HEK293 (cell line): Measurements from ENCODE around the gene USP32.

Experiments used
- CTCF ChIA-PET: fragments of 350-600 bp; formaldehyde crosslinking; extraction: SDS; loops from one replicate; lab custom pipeline; 2021; ENCODE audit warnings: antibody characterized with exemption; lab: Yijun Ruan, JAX
- POLR2A ChIA-PET: fragments of 300-600 bp; formaldehyde crosslinking; extraction: SDS; loops from one replicate; lab custom pipeline; 2020; ENCODE audit warnings: antibody characterized with exemption, inconsistent platforms; lab: Yijun Ruan, JAX
- H3K27ac ChIP-seq: fragments of 200-500 bp; sonication (Bioruptor generic); 2 replicates; pipeline ENCODE4 v1.5.1; 2014; ENCODE audit warnings: low read depth, low read length, control low read depth, inconsistent platforms; ENCODE audit errors: extremely low read depth
- H3K36me3 ChIP-seq, 2 experiments: fragments of 200-500 bp in 1 of 2; sonication (Bioruptor generic) in 1 of 2; 1 replicate in 1 of 2; 2 replicates in 1 of 2; pipeline ENCODE4 v1.5.1; 2014 to 2017; ENCODE audit warnings: inconsistent platforms in 2 of 2, low read length in 2 of 2; ENCODE audit not compliant: control insufficient read depth in 2 of 2, insufficient read depth in 1 of 2
- H3K4me1 ChIP-seq: fragments of 200-500 bp; sonication (Bioruptor generic); 2 replicates; pipeline ENCODE4 v1.5.1; 2014; ENCODE audit warnings: mild to moderate bottlenecking, low read length, inconsistent platforms; ENCODE audit not compliant: control insufficient read depth, insufficient read depth
- H3K4me3 ChIP-seq: 2 replicates; pipeline ENCODE4 v1.5.1; 2011; ENCODE audit warnings: low read depth, mild to moderate bottlenecking, control low read depth, low read length, moderate library complexity
- H3K9me3 ChIP-seq: fragments of 200-500 bp; sonication (Bioruptor generic); 2 replicates; pipeline ENCODE4 v1.5.1; 2014; ENCODE audit warnings: low read depth, low read length, inconsistent platforms; ENCODE audit not compliant: control insufficient read depth, insufficient read depth
- GLIS1 ChIP-seq: fragments of 450-650 bp; formaldehyde crosslinking; IDR thresholded peaks from 2 replicates; pipeline ENCODE4 v1.5.1; 2016; ENCODE audit warnings: missing biosample characterization, missing genetic modification characterization
- OSR2 ChIP-seq: fragments of 450-650 bp; formaldehyde crosslinking; IDR thresholded peaks from 2 replicates; pipeline ENCODE4 v1.5.1; 2016; ENCODE audit warnings: missing biosample characterization, missing genetic modification characterization
- PBX3 ChIP-seq: sonication (generic); formaldehyde crosslinking; IDR thresholded peaks from 2 replicates; pipeline ENCODE4 v1.8.1; 2022; ENCODE audit warnings: mild to moderate bottlenecking, moderate library complexity, missing genetic modification reagents
- REPIN1 ChIP-seq: fragments of 450-650 bp; formaldehyde crosslinking; IDR thresholded peaks from 2 replicates; pipeline ENCODE4 v1.5.1; 2017; ENCODE audit warnings: missing biosample characterization, missing genetic modification characterization, low read depth
- SALL2 ChIP-seq: fragments of 450-650 bp; formaldehyde crosslinking; IDR thresholded peaks from 2 replicates; pipeline ENCODE4 v1.5.0; 2017; ENCODE audit warnings: missing biosample characterization, mild to moderate bottlenecking, missing genetic modification characterization, borderline replicate concordance
- SETDB1 ChIP-seq: IDR thresholded peaks from one replicate; pipeline ENCODE4 v1.6.1; 2017; ENCODE audit warnings: mild to moderate bottlenecking, low read length, moderate library complexity, mixed read lengths; ENCODE audit not compliant: insufficient read length
- ZBTB49 ChIP-seq: fragments of 450-650 bp; formaldehyde crosslinking; IDR thresholded peaks from 2 replicates; pipeline ENCODE4 v1.5.1; 2016; ENCODE audit warnings: missing biosample characterization, missing genetic modification characterization, low read depth
- ZFP3 ChIP-seq: fragments of 450-650 bp; formaldehyde crosslinking; IDR thresholded peaks from 2 replicates; pipeline ENCODE4 v1.5.1; 2016; ENCODE audit warnings: low read depth, missing biosample characterization, missing genetic modification characterization
- ZIC2 ChIP-seq: fragments of 450-650 bp; formaldehyde crosslinking; IDR thresholded peaks from 2 replicates; pipeline ENCODE4 v1.5.1; 2016; ENCODE audit warnings: missing biosample characterization, missing genetic modification characterization
- ZNF10 ChIP-seq: fragments of 450-650 bp; formaldehyde crosslinking; IDR thresholded peaks from 2 replicates; pipeline ENCODE4 v1.5.1; 2017; ENCODE audit warnings: missing biosample characterization, missing genetic modification characterization
- ZNF112 ChIP-seq: fragments of 450-650 bp; formaldehyde crosslinking; IDR thresholded peaks from 2 replicates; pipeline ENCODE4 v1.5.0; 2017; ENCODE audit warnings: missing biosample characterization, missing genetic modification characterization
- ZNF24 ChIP-seq: fragments of 450-650 bp; formaldehyde crosslinking; IDR thresholded peaks from 2 replicates; pipeline ENCODE4 v1.5.1; 2016; ENCODE audit warnings: missing biosample characterization, missing genetic modification characterization
- ZNF341 ChIP-seq: fragments of 450-650 bp; formaldehyde crosslinking; IDR thresholded peaks from 2 replicates; pipeline ENCODE4; 2016; ENCODE audit warnings: low read depth, missing biosample characterization, missing genetic modification characterization
- ZNF426 ChIP-seq: fragments of 450-650 bp; formaldehyde crosslinking; IDR thresholded peaks from 2 replicates; pipeline ENCODE4 v1.5.1; 2017; ENCODE audit warnings: missing biosample characterization, missing genetic modification characterization, mild to moderate bottlenecking, inconsistent platforms, moderate library complexity
- ZNF558 ChIP-seq: fragments of 450-650 bp; formaldehyde crosslinking; IDR thresholded peaks from 2 replicates; pipeline ENCODE4 v1.5.1; 2016; ENCODE audit warnings: missing biosample characterization, missing genetic modification characterization
- ZNF600 ChIP-seq: fragments of 450-650 bp; formaldehyde crosslinking; IDR thresholded peaks from 2 replicates; pipeline ENCODE4 v1.5.1; 2016; ENCODE audit warnings: missing biosample characterization, missing genetic modification characterization
- ZNF621 ChIP-seq: fragments of 450-650 bp; formaldehyde crosslinking; IDR thresholded peaks from 2 replicates; pipeline ENCODE4 v1.5.1; 2017; ENCODE audit warnings: missing biosample characterization, missing genetic modification characterization
- ZNF843 ChIP-seq: fragments of 450-650 bp; formaldehyde crosslinking; IDR thresholded peaks from 2 replicates; pipeline ENCODE4 v1.5.1; 2016; ENCODE audit warnings: missing biosample characterization, missing genetic modification characterization
- TF ChIP-seq, protein P1 (sequence below): fragments of 450-650 bp; formaldehyde crosslinking; IDR thresholded peaks from 2 replicates; pipeline ENCODE4 v1.5.1; 2016; ENCODE audit warnings: missing biosample characterization, missing genetic modification characterization
- TF ChIP-seq, protein P2 (sequence below): fragments of 450-650 bp; formaldehyde crosslinking; IDR thresholded peaks from 2 replicates; pipeline ENCODE4 v1.5.1; 2017; ENCODE audit warnings: missing biosample characterization, missing genetic modification characterization
- TF ChIP-seq, protein P3 (sequence below): fragments of 450-650 bp; formaldehyde crosslinking; IDR thresholded peaks from 2 replicates; pipeline ENCODE4 v1.5.1; 2016; ENCODE audit warnings: missing biosample characterization, missing genetic modification characterization
- TF ChIP-seq, protein P4 (sequence below): fragments of 450-650 bp; formaldehyde crosslinking; IDR thresholded peaks from 2 replicates; pipeline ENCODE4 v1.5.1; 2016; ENCODE audit warnings: missing biosample characterization, missing genetic modification characterization

USP32 gene

DNA sequence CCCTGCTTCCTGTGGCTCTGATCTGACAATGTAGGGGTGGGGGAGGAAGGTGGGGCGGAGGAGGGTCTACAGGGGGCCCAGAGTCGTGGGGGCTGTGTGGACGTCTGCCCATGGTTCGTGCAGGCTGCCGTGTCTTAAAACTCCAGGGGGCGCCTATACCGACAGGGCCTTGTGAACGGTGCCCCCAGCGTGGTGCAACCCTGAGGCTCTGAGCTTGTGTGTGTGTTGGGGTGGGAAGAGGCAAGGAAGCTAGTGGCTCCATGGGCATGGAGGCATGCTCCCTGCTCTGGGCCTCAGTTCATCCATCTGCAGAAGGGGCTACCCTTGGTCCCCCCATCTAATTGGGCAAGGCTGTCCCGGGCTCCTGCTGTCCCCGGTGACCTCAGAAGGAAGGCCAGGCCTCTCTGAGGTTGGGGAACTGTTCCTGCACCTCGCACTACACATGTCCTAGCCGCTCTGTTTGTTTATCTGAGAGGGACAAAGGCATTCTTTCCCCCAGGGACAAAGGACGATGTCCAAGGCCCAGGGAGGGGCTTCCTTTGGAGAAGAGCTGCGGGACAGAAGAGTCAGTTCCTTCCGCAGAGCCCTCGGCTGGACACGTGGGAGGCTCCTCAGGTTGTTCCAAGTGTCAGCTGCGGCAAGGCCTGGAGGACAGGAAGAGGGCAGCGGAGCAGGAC is 228.7 kb downstream of the USP32 start (continued):
- TF ChIP-seq ZNF24 = 0 out of 2 replicates have a peak, but pooled peaks have one; percentile 18
- no peak for TF ChIP-seq ZNF426 (tag by site-specific recombination)
- no peak for TF ChIP-seq ZNF112 (tag by site-specific recombination)
- no peak for TF ChIP-seq PBX3 (CRISPR knock-in tag)
- peak; percentile 64 for TF ChIP-seq ZNF341 (tag by site-specific recombination)
- no peak for TF ChIP-seq REPIN1 (tag by site-specific recombination)

- POLR2A ChIA-PET = interaction anchor here (0.7 kb wide), 1 partner anchor 59 kb away, joined by 5 read pairs; no protein-coding TSS in a partner anchor
- CTCF ChIA-PET = interaction anchor here (0.6 to 0.8 kb wide), 3 partner anchors 15 to 243 kb away, joined by 3 read pairs; no protein-coding TSS in a partner anchor
- Histone ChIP-seq H3K4me3 (no peak overlapping the region), H3K36me3 (no peaks in the 10 kb centered on the region), H3K27ac (no peak overlapping the region), H3K4me1 (no peaks in the 10 kb centered on the region), H3K9me3 (no peaks in the 10 kb centered on the region)
- TF ChIP-seq, protein P1, sequence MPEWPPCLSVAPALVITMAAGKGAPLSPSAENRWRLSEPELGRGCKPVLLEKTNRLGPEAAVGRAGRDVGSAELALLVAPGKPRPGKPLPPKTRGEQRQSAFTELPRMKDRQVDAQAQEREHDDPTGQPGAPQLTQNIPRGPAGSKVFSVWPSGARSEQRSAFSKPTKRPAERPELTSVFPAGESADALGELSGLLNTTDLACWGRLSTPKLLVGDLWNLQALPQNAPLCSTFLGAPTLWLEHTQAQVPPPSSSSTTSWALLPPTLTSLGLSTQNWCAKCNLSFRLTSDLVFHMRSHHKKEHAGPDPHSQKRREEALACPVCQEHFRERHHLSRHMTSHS (tag by site-specific recombination) = no peak
- TF ChIP-seq ZFP3 (tag by site-specific recombination) (no peak), GLIS1 (peak; percentile 76), ZNF600 (tag by site-specific recombination) (peak; percentile 65), ZIC2 (tag by site-specific recombination) (peak; percentile 50)
- TF ChIP-seq, protein P2, sequence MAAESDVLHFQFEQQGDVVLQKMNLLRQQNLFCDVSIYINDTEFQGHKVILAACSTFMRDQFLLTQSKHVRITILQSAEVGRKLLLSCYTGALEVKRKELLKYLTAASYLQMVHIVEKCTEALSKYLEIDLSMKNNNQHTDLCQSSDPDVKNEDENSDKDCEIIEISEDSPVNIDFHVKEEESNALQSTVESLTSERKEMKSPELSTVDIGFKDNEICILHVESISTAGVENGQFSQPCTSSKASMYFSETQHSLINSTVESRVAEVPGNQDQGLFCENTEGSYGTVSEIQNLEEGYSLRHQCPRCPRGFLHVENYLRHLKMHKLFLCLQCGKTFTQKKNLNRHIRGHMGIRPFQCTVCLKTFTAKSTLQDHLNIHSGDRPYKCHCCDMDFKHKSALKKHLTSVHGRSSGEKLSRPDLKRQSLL (tag by site-specific recombination) = no peak
- TF ChIP-seq, protein P3, sequence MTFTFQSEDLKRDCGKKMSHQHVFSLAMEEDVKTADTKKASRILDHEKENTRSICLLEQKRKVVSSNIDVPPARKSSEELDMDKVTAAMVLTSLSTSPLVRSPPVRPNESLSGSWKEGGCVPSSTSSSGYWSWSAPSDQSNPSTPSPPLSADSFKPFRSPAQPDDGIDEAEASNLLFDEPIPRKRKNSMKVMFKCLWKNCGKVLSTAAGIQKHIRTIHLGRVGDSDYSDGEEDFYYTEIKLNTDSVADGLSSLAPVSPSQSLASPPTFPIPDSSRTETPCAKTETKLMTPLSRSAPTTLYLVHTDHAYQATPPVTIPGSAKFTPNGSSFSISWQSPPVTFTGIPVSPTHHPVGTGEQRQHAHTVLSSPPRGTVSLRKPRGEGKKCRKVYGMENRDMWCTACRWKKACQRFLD (tag by site-specific recombination) = no peak
These were observed 230.2 kb downstream of the USP32 start for GRCh38 chr17:60161598-60162330.

GRCh38 chr17:60160829-60161501 is 231.0 kb downstream of the USP32 start:
- CTCF ChIA-PET = interaction anchor here (0.6 kb wide), 2 partner anchors 155 to 244 kb away, joined by 3 read pairs; no protein-coding TSS in a partner anchor
- POLR2A ChIA-PET = no interaction called here
- Histone ChIP-seq H3K36me3 (no peaks in the 10 kb centered on the region), H3K27ac (no peak overlapping the region), H3K4me3 (no peak overlapping the region), H3K9me3 (no peaks in the 10 kb centered on the region), H3K4me1 (no peaks in the 10 kb centered on the region)
- TF ChIP-seq, protein P4, sequence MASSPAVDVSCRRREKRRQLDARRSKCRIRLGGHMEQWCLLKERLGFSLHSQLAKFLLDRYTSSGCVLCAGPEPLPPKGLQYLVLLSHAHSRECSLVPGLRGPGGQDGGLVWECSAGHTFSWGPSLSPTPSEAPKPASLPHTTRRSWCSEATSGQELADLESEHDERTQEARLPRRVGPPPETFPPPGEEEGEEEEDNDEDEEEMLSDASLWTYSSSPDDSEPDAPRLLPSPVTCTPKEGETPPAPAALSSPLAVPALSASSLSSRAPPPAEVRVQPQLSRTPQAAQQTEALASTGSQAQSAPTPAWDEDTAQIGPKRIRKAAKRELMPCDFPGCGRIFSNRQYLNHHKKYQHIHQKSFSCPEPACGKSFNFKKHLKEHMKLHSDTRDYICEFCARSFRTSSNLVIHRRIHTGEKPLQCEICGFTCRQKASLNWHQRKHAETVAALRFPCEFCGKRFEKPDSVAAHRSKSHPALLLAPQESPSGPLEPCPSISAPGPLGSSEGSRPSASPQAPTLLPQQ (tag by site-specific recombination) = no peak
- TF ChIP-seq ZNF558 (tag by site-specific recombination) = no peak
- TF ChIP-seq GLIS1 = peak; percentile 53; the same call in 1 of the 2 replicates
- TF ChIP-seq ZBTB49 (tag by site-specific recombination) = no peak
- TF ChIP-seq ZNF341 (tag by site-specific recombination) = peak; percentile 70
- TF ChIP-seq SALL2 (tag by site-specific recombination) = no peak
- no peak for TF ChIP-seq OSR2 (tag by site-specific recombination)
- TF ChIP-seq SETDB1 = no peak
- TF ChIP-seq ZNF621 (tag by site-specific recombination) = no peak
- no peak for TF ChIP-seq ZNF843
- TF ChIP-seq ZNF10 = no peak
